Epithelial cell of esophagus (primary cell): ENCODE data around the gene ATP10A.

Experiments used
- DNase-seq: peaks from one replicate; pipeline ENCODE4 v3.0.0; 2010; ENCODE audit warnings: low read depth
- H3K4me3 ChIP-seq: 2 replicates; pipeline ENCODE4 v1.5.1; 2011; ENCODE audit warnings: mild to moderate bottlenecking, low read length, control low read depth
- CTCF ChIP-seq: IDR thresholded peaks from 2 replicates; pipeline ENCODE4 v1.5.1; 2011; ENCODE audit warnings: low read depth, mild to moderate bottlenecking, low read length, control low read depth, inconsistent platforms; ENCODE audit not compliant: insufficient read depth; ENCODE audit errors: missing control alignments

The ATP10A gene

GRCh38 chr15:25665913-25666312 is 197.2 kb downstream of the ATP10A start:
- H3K4me3 ChIP-seq, result no peak overlapping the region
- TF ChIP-seq CTCF, result no peak
- no peak for DNase-seq

- H3K4me3 ChIP-seq, result no peak overlapping the region
- TF ChIP-seq CTCF, result no peak
- no peak for DNase-seq
Measured at GRCh38 chr15:25664761-25665160, 198.4 kb downstream of the ATP10A start.

- no peak for DNase-seq
- no peak for TF ChIP-seq CTCF
- H3K4me3 ChIP-seq, result no peak overlapping the region
Measured at GRCh38 chr15:25663515-25663914, 199.6 kb downstream of the ATP10A start.

GRCh38 chr15:25661898-25662297 is 201.2 kb downstream of the ATP10A start:
- no peak for DNase-seq
- no peak overlapping the region for H3K4me3 ChIP-seq
- peak; percentile 4 for TF ChIP-seq CTCF

GRCh38 chr15:25659251-25659650 is 203.9 kb downstream of the ATP10A start:
- no peak for TF ChIP-seq CTCF
- H3K4me3 ChIP-seq, result no peak overlapping the region
- DNase-seq, result no peak

GRCh38 chr15:25658560-25658959 is 204.6 kb downstream of the ATP10A start:
- H3K4me3 ChIP-seq, result no peak overlapping the region
- no peak for TF ChIP-seq CTCF
- no peak for DNase-seq

GRCh38 chr15:25655207-25655948 is 207.7 kb downstream of the ATP10A start:
- no peak overlapping the region for H3K4me3 ChIP-seq
- TF ChIP-seq CTCF, result no peak
- DNase-seq, result no peak
